Neural cell (in vitro differentiated cells): Measurements from ENCODE around the gene ACE.

Experiments
- CTCF ChIP-seq: fragments of 450-650 bp; IDR thresholded peaks from 2 replicates; pipeline ENCODE4 v1.5.1; 2014; ENCODE audit warnings: antibody characterized with exemption, mild to moderate bottlenecking, moderate library complexity; ENCODE audit not compliant: poor library complexity, severe bottlenecking
- EP300 ChIP-seq: fragments of 450-650 bp; conservative IDR thresholded peaks from 2 replicates; pipeline ENCODE4 v1.6.1; 2014; ENCODE audit warnings: antibody characterized with exemption, mild to moderate bottlenecking, moderate library complexity; ENCODE audit not compliant: poor library complexity, severe bottlenecking
- EZH2 ChIP-seq: fragments of 200-600, 300-800 bp; shearing (Covaris generic), sonication (generic); IDR thresholded peaks from 2 replicates; pipeline ENCODE4 v1.6.1; 2014; ENCODE audit warnings: antibody characterized with exemption, low read length, borderline replicate concordance, mild to moderate bottlenecking; ENCODE audit not compliant: insufficient read depth, poor library complexity, severe bottlenecking
- POLR2AphosphoS5 ChIP-seq: IDR thresholded peaks from 2 replicates; pipeline ENCODE4 v1.6.1; 2012
- RAD21 ChIP-seq: fragments of 450-650 bp; conservative IDR thresholded peaks from 2 replicates; pipeline ENCODE4 v1.6.1; 2014; ENCODE audit warnings: antibody characterized with exemption, mild to moderate bottlenecking, moderate library complexity
- TF ChIP-seq, protein P1 (sequence below): IDR thresholded peaks from 2 replicates; pipeline ENCODE4 v1.6.1; 2012; ENCODE audit warnings: borderline replicate concordance

GRCh38 chr17:63537001-63537400 is 60.1 kb downstream of the ACE start:
- TF ChIP-seq, protein P1, sequence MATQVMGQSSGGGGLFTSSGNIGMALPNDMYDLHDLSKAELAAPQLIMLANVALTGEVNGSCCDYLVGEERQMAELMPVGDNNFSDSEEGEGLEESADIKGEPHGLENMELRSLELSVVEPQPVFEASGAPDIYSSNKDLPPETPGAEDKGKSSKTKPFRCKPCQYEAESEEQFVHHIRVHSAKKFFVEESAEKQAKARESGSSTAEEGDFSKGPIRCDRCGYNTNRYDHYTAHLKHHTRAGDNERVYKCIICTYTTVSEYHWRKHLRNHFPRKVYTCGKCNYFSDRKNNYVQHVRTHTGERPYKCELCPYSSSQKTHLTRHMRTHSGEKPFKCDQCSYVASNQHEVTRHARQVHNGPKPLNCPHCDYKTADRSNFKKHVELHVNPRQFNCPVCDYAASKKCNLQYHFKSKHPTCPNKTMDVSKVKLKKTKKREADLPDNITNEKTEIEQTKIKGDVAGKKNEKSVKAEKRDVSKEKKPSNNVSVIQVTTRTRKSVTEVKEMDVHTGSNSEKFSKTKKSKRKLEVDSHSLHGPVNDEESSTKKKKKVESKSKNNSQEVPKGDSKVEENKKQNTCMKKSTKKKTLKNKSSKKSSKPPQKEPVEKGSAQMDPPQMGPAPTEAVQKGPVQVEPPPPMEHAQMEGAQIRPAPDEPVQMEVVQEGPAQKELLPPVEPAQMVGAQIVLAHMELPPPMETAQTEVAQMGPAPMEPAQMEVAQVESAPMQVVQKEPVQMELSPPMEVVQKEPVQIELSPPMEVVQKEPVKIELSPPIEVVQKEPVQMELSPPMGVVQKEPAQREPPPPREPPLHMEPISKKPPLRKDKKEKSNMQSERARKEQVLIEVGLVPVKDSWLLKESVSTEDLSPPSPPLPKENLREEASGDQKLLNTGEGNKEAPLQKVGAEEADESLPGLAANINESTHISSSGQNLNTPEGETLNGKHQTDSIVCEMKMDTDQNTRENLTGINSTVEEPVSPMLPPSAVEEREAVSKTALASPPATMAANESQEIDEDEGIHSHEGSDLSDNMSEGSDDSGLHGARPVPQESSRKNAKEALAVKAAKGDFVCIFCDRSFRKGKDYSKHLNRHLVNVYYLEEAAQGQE = no peak
- TF ChIP-seq CTCF (no peak), POLR2AphosphoS5 (no peak), EZH2 (no peak), RAD21 (no peak), EP300 (no peak)
